Natural killer cell treated with Interleukin-12 subunit alpha and Interleukin-12 subunit beta and Interleukin-15 and Interleukin-18, amount 100 ng/mL, for 72 hours (primary cell): ENCODE measurements around the gene ADAMTS6. TPM values are rescaled to one million over a fixed set of nuclear protein-coding genes. Genes with fewer than 3 reads are reported as not detected.

Source experiments
- ATAC-seq, 2 donors: fragments of 150-1000 bp; cut with Tn5 transposase in 1 of 2; sonication (Bioruptor Pico), chemical (Tn5 transposase) in 1 of 2; 2 replicates each; pipeline ENCODE4 v1.10.0; 2021
- DNase-seq: peaks from one replicate; pipeline ENCODE4 v3.0.0; 2022; ENCODE audit warnings: low spot score
- H3K27ac Mint-ChIP-seq, 2 donors: 1 replicate in 1 of 2; 2 replicates in 1 of 2; pipeline ENCODE4 v1.8.0; 2022; ENCODE audit warnings: mixed read lengths in 2 of 2, mild to moderate bottlenecking in 1 of 2, moderate library complexity in 1 of 2
- H3K27me3 Mint-ChIP-seq, 2 donors: 1 replicate in 1 of 2; 2 replicates in 1 of 2; pipeline ENCODE4 v1.8.0; 2022; ENCODE audit warnings: mixed read lengths in 2 of 2
- H3K36me3 Mint-ChIP-seq: one replicate; pipeline ENCODE4 v1.8.0; 2022; ENCODE audit warnings: mixed read lengths
- H3K4me1 Mint-ChIP-seq, 2 donors: 1 replicate in 1 of 2; 2 replicates in 1 of 2; pipeline ENCODE4 v1.8.0; 2022; ENCODE audit warnings: low read depth in 2 of 2, mixed read lengths in 2 of 2, mild to moderate bottlenecking in 1 of 2
- H3K4me3 Mint-ChIP-seq: one replicate; pipeline ENCODE4 v1.8.0; 2022; ENCODE audit warnings: mixed read lengths
- H3K9me3 Mint-ChIP-seq: 2 replicates; pipeline ENCODE4 v1.8.0; 2022; ENCODE audit warnings: mixed read lengths
- total RNA-seq, 2 donors: library from RNA; stranded (reverse); gene quantifications; one replicate each; pipeline ENCODE4 v1.2.3, GENCODE V29; 2022

ADAMTS6 gene
- total RNA-seq, 2 donors from 2014 or later: 0.10 to 1.2 TPM

DNA sequence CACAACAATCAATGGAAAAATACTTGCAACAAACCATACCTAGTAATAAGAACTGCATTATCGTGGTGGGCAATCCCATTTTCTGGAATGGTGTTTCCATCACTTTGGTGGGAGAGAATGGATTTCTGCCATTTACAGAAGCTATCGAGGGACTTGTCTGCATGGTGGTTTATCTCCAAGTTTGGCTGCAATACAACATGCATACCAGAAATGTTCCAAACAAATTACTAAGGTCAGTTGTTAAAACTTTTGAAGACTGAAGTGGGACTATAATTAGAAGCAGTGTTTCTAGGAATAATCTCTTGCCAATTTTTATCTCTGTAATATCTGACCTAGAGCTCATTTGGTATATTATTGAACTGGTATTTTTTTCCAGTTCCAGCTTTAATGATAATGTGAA is 30.3 kb downstream of the ADAMTS6 start:
- Mint-ChIP-seq H3K27me3 (peaks cover 0 to 3% of the 10 kb centered on the region in 2 donors), H3K9me3 (no peaks in the 10 kb centered on the region), H3K36me3 (no peaks in the 10 kb centered on the region), H3K4me1 (no peaks in the 10 kb centered on the region), H3K27ac (no peak overlapping the region), H3K4me3 (no peak overlapping the region)
- ATAC-seq: no peak
- no peak for DNase-seq

GRCh38 chr5:65446682-65447081 is 35.0 kb downstream of the ADAMTS6 start:
- H3K27ac Mint-ChIP-seq: no peak overlapping the region
- peaks cover 0 to 5% of the 10 kb centered on the region in 2 donors for H3K27me3 Mint-ChIP-seq
- DNase-seq (no peak), ATAC-seq (no peak)
- no peaks in the 10 kb centered on the region for H3K9me3 Mint-ChIP-seq
- no peaks in the 10 kb centered on the region for H3K4me1 Mint-ChIP-seq
- no peaks in the 10 kb centered on the region for H3K36me3 Mint-ChIP-seq
- no peak overlapping the region for H3K4me3 Mint-ChIP-seq

DNA sequence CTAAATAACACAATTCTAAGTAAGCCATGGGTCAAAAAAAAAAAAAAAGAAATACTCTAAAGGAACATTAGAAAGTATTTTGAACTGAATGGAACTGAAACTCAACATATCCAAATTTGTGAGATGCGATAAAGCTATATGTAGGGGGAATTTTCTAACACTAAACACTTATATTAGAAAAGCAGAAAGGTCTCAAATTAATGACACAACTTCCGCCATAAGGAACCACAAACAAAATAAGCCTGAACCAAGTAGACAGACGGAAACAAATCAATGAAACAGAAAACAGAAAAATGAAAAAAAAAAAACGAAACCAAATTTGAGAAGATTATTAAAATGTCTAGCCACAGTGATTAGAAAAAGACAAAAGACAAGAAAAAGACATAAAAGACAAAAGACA is 39.9 kb downstream of the ADAMTS6 start:
- H3K27me3 Mint-ChIP-seq: peaks cover 0 to 6% of the 10 kb centered on the region in 2 donors
- H3K4me3 Mint-ChIP-seq: no peak overlapping the region
- ATAC-seq: no peak
- no peaks in the 10 kb centered on the region for H3K9me3 Mint-ChIP-seq
- no peaks in the 10 kb centered on the region for H3K36me3 Mint-ChIP-seq
- no peak overlapping the region for H3K27ac Mint-ChIP-seq
- no peak for DNase-seq
- H3K4me1 Mint-ChIP-seq: no peaks in the 10 kb centered on the region

DNA sequence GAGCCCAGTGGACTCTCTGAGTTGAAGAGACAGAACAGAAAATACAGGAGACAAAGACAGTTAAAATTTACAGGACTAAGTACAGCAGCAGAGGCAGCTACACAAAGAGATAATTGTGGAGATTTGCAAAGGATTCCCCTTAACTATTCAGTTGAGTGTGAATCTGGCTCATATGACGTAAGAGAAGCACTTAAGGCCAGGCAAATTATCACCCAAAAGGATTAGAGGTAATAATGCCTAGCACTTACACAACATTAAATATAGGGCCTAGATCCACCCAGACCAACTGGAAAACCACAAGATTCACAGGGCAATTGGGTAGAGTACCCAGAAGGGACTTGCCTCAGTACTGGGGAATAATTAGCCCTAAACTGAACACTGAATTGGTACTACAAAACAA is 41.3 kb downstream of the ADAMTS6 start:
- H3K9me3 Mint-ChIP-seq: no peaks in the 10 kb centered on the region
- no peaks in the 10 kb centered on the region for H3K4me1 Mint-ChIP-seq
- no peaks in the 10 kb centered on the region for H3K36me3 Mint-ChIP-seq
- DNase-seq (no peak), ATAC-seq (no peak)
- H3K4me3 Mint-ChIP-seq: no peak overlapping the region
- H3K27me3 Mint-ChIP-seq: peaks cover 0 to 4% of the 10 kb centered on the region in 2 donors
- H3K27ac Mint-ChIP-seq: no peak overlapping the region

DNA sequence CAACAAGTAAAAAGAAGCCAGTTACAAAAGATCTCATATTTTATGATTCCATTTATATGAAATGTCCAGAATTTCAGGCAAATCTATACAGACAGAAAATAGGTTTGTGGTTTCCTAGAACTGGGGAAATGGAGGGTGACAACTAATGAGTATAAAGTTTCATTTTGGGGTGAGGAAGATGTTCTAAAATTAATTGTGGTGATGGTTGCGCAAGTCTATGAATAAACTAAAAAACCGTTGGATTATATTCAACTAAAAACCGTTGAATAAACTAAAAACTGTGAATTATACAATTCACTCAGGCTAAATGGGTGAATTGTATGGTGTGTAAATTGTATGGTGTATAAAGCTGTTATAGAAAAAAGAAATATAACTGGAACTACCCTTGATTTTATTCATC is 47.6 kb downstream of the ADAMTS6 start:
- H3K4me1 Mint-ChIP-seq: peaks cover 0 to 9% of the 10 kb centered on the region in 2 donors
- no peak overlapping the region for H3K27ac Mint-ChIP-seq
- DNase-seq: no peak
- H3K27me3 Mint-ChIP-seq: peaks cover 9 to 10% of the 10 kb centered on the region in 2 donors
- no peak for ATAC-seq
- H3K9me3 Mint-ChIP-seq: no peaks in the 10 kb centered on the region
- H3K36me3 Mint-ChIP-seq: no peaks in the 10 kb centered on the region
- H3K4me3 Mint-ChIP-seq: no peak overlapping the region

DNA sequence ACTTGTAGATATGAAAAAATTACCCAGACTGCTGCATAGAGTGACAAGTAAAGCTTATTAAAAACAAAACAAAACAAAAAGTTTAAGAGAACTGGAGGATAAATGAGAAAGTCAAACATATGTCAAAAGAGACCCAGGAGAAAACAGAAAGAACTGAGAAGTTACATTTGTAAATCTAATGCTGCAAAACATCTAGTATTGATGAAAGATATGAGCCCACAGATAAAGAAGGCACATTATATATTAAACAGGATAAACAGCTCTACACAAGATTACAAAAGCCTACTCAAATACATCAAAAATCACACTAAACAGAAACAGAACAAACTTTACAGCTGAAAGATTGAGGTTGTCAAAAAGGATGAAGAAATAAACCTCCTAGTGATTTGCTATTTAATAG is 55.1 kb downstream of the ADAMTS6 start:
- ATAC-seq: no peak
- DNase-seq: no peak
- Mint-ChIP-seq H3K36me3 (no peaks in the 10 kb centered on the region), H3K27ac (no peak overlapping the region), H3K4me1 (no peaks in the 10 kb centered on the region), H3K9me3 (peaks cover 4% of the 10 kb centered on the region), H3K27me3 (peaks cover 0 to 3% of the 10 kb centered on the region in 2 donors), H3K4me3 (no peak overlapping the region)

GRCh38 chr5:65423623-65424022 is 58.1 kb downstream of the ADAMTS6 start:
- no peak overlapping the region for H3K4me3 Mint-ChIP-seq
- H3K9me3 Mint-ChIP-seq: peaks cover 8% of the 10 kb centered on the region
- no peaks in the 10 kb centered on the region for H3K27me3 Mint-ChIP-seq
- no peak for ATAC-seq
- no peak overlapping the region for H3K27ac Mint-ChIP-seq
- peaks cover 4% of the 10 kb centered on the region for H3K36me3 Mint-ChIP-seq
- H3K4me1 Mint-ChIP-seq: no peaks in the 10 kb centered on the region
- DNase-seq: no peak

GRCh38 chr5:65418661-65419060 is 63.1 kb downstream of the ADAMTS6 start:
- Mint-ChIP-seq H3K4me1 (no peaks in the 10 kb centered on the region), H3K4me3 (no peak overlapping the region), H3K27ac (no peak overlapping the region), H3K27me3 (no peaks in the 10 kb centered on the region), H3K36me3 (peaks cover 11% of the 10 kb centered on the region), H3K9me3 (peaks cover 8% of the 10 kb centered on the region)
- ATAC-seq (no peak), DNase-seq (no peak)

DNA sequence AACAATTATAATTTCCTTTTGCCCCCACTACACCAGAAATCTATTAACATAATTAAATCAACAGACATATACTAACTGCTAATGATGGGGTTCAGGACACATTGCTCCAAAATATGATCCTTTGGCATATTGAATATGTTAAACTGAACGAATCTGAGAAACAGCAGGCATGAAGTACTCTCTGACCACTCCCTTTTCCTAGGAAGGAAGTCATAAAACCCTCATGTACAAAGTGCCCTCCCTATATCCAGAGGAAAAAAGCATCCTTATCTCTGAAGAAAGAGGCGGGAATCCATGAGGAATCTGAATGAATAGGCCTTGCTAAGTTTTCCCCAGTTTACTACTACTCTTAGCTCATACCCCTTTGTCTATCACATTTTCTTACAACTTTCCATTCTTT is 67.9 kb downstream of the ADAMTS6 start:
- no peaks in the 10 kb centered on the region for H3K4me1 Mint-ChIP-seq

DNA sequence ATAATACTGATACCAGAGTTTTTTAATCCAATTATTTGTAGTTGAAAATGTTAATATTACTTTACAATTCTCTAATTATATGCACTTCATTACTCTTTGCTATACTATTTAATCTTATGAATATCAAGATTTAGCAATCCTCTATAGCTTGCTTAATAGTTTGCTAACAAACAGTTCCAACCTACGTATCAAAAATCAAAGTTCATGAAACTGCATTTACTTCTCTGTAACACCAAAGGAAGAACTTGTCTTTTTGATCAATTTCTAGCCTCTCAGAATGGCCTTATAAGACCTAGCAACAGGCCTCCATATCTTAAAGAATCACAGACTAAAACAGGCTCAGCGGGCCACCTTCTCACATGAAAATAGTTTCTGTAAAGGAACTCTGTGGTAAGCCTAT is 68.9 kb downstream of the ADAMTS6 start:
- Mint-ChIP-seq H3K36me3 (peaks cover 7% of the 10 kb centered on the region), H3K9me3 (no peaks in the 10 kb centered on the region), H3K27me3 (no peaks in the 10 kb centered on the region), H3K4me1 (no peaks in the 10 kb centered on the region), H3K4me3 (no peak overlapping the region), H3K27ac (no peak overlapping the region)
- no peak for ATAC-seq
- no peak for DNase-seq

More for the DNA sequence above, 67.9 kb downstream of the ADAMTS6 start:
- no peaks in the 10 kb centered on the region for H3K27me3 Mint-ChIP-seq
- no peaks in the 10 kb centered on the region for H3K9me3 Mint-ChIP-seq
- no peak overlapping the region for H3K27ac Mint-ChIP-seq
- H3K36me3 Mint-ChIP-seq: peaks cover 7% of the 10 kb centered on the region
- ATAC-seq (no peak), DNase-seq (no peak)
- no peak overlapping the region for H3K4me3 Mint-ChIP-seq

GRCh38 chr5:65411356-65411755 is 70.4 kb downstream of the ADAMTS6 start:
- Mint-ChIP-seq H3K27ac (no peak overlapping the region), H3K4me1 (no peaks in the 10 kb centered on the region), H3K9me3 (no peaks in the 10 kb centered on the region), H3K36me3 (no peaks in the 10 kb centered on the region), H3K27me3 (no peaks in the 10 kb centered on the region), H3K4me3 (no peak overlapping the region)
- ATAC-seq: no peak
- DNase-seq: no peak

GRCh38 chr5:65395526-65396155 is 86.1 kb downstream of the ADAMTS6 start:
- no peak overlapping the region for H3K4me3 Mint-ChIP-seq
- ATAC-seq (no peak), DNase-seq (no peak)
- peaks cover 0 to 4% of the 10 kb centered on the region in 2 donors for H3K27me3 Mint-ChIP-seq
- no peaks in the 10 kb centered on the region for H3K9me3 Mint-ChIP-seq
- no peak overlapping the region for H3K27ac Mint-ChIP-seq
- H3K4me1 Mint-ChIP-seq: no peaks in the 10 kb centered on the region
- no peaks in the 10 kb centered on the region for H3K36me3 Mint-ChIP-seq

- H3K4me3 Mint-ChIP-seq: no peak overlapping the region
- no peak overlapping the region for H3K27ac Mint-ChIP-seq
- no peaks in the 10 kb centered on the region for H3K36me3 Mint-ChIP-seq
- no peak for DNase-seq
- ATAC-seq: no peak
- no peaks in the 10 kb centered on the region for H3K9me3 Mint-ChIP-seq
- no peaks in the 10 kb centered on the region for H3K4me1 Mint-ChIP-seq
- H3K27me3 Mint-ChIP-seq: peaks cover 0 to 4% of the 10 kb centered on the region in 2 donors
Measured at GRCh38 chr5:65394087-65394486, 87.6 kb downstream of the ADAMTS6 start.

GRCh38 chr5:65391591-65391990 is 90.1 kb downstream of the ADAMTS6 start:
- no peak for ATAC-seq
- Mint-ChIP-seq H3K27ac (no peak overlapping the region), H3K4me3 (no peak overlapping the region), H3K36me3 (no peaks in the 10 kb centered on the region), H3K27me3 (peaks cover 0 to 4% of the 10 kb centered on the region in 2 donors), H3K4me1 (no peaks in the 10 kb centered on the region), H3K9me3 (no peaks in the 10 kb centered on the region)
- no peak for DNase-seq

- Mint-ChIP-seq H3K27ac (no peak overlapping the region), H3K9me3 (no peaks in the 10 kb centered on the region), H3K4me1 (no peaks in the 10 kb centered on the region), H3K36me3 (no peaks in the 10 kb centered on the region), H3K4me3 (no peak overlapping the region), H3K27me3 (peaks cover 0 to 4% of the 10 kb centered on the region in 2 donors)
- DNase-seq (no peak), ATAC-seq (no peak)
Measured at GRCh38 chr5:65390208-65390607, 91.5 kb downstream of the ADAMTS6 start.
